Osteocyte (in vitro differentiated cells): ENCODE measurements around the gene LSM7. TPM values are rescaled to one million over a fixed set of nuclear protein-coding genes. Genes with fewer than 3 reads are reported as not detected.

Experiments
- DNase-seq: peaks from one replicate; pipeline ENCODE4 v3.0.0; 2021; ENCODE audit warnings: mixed read lengths; ENCODE audit not compliant: unreplicated experiment; ENCODE audit errors: extremely low spot score
- H3K27ac Mint-ChIP-seq: one replicate; pipeline ENCODE4 v1.8.0; 2021; ENCODE audit warnings: mild to moderate bottlenecking, mixed read lengths; ENCODE audit not compliant: unreplicated experiment
- H3K27me3 Mint-ChIP-seq: one replicate; pipeline ENCODE4 v1.8.0; 2021; ENCODE audit warnings: mixed read lengths; ENCODE audit not compliant: unreplicated experiment
- H3K36me3 Mint-ChIP-seq: one replicate; pipeline ENCODE4 v1.8.0; 2021; ENCODE audit warnings: mixed read lengths; ENCODE audit not compliant: unreplicated experiment
- H3K4me1 Mint-ChIP-seq: one replicate; pipeline ENCODE4 v1.8.0; 2021; ENCODE audit warnings: mixed read lengths; ENCODE audit not compliant: unreplicated experiment
- H3K4me3 Mint-ChIP-seq: one replicate; pipeline ENCODE4 v1.8.0; 2021; ENCODE audit warnings: mild to moderate bottlenecking, moderate library complexity, mixed read lengths; ENCODE audit not compliant: unreplicated experiment
- H3K9me3 Mint-ChIP-seq: one replicate; pipeline ENCODE4 v1.8.0; 2021; ENCODE audit warnings: mixed read lengths; ENCODE audit not compliant: unreplicated experiment
- CTCF ChIP-seq: fragments of 200-600 bp; sonication (generic); IDR thresholded peaks from 2 replicates; pipeline ENCODE4 v1.5.0; 2021; ENCODE audit warnings: antibody characterized with exemption, mild to moderate bottlenecking, moderate library complexity
- total RNA-seq: library from RNA; stranded (reverse); gene quantifications from 2 replicates; pipeline ENCODE4 v1.2.1, GENCODE V29; 2021

Gene LSM7
- total RNA-seq, 1 donor from 2014 or later = 77.8 TPM

GRCh38 chr19:2340496-2341243 lies 12.3 kb upstream of the LSM7 start:
- DNase-seq = no peak
- Mint-ChIP-seq H3K4me1 (peaks cover 6% of the 10 kb centered on the region), H3K36me3 (peaks cover 3% of the 10 kb centered on the region), H3K27ac (no peak overlapping the region), H3K27me3 (no peaks in the 10 kb centered on the region), H3K9me3 (no peaks in the 10 kb centered on the region), H3K4me3 (no peak overlapping the region)
- TF ChIP-seq CTCF = no peak

- Mint-ChIP-seq H3K36me3 (peaks cover 2% of the 10 kb centered on the region), H3K27ac (no peak overlapping the region), H3K9me3 (no peaks in the 10 kb centered on the region), H3K27me3 (no peaks in the 10 kb centered on the region), H3K4me1 (peaks cover 6% of the 10 kb centered on the region), H3K4me3 (no peak overlapping the region)
- DNase-seq = no peak
- TF ChIP-seq CTCF = no peak
Observed at GRCh38 chr19:2339644-2340310, 11.4 kb upstream of the LSM7 start.

GRCh38 chr19:2338751-2339643 lies 10.6 kb upstream of the LSM7 start:
- H3K4me3 Mint-ChIP-seq = no peak overlapping the region
- H3K9me3 Mint-ChIP-seq = no peaks in the 10 kb centered on the region
- TF ChIP-seq CTCF = no peak
- H3K36me3 Mint-ChIP-seq = no peaks in the 10 kb centered on the region
- H3K27me3 Mint-ChIP-seq = no peaks in the 10 kb centered on the region
- peaks cover 6% of the 10 kb centered on the region for H3K4me1 Mint-ChIP-seq
- no peak overlapping the region for H3K27ac Mint-ChIP-seq
- DNase-seq = no peak

GRCh38 chr19:2338055-2338615 lies 9.7 kb upstream of the LSM7 start:
- H3K4me3 Mint-ChIP-seq = no peak overlapping the region
- H3K27me3 Mint-ChIP-seq = no peaks in the 10 kb centered on the region
- H3K4me1 Mint-ChIP-seq = peaks cover 6% of the 10 kb centered on the region
- no peak for TF ChIP-seq CTCF
- H3K36me3 Mint-ChIP-seq = no peaks in the 10 kb centered on the region
- no peaks in the 10 kb centered on the region for H3K9me3 Mint-ChIP-seq
- no peak for DNase-seq
- H3K27ac Mint-ChIP-seq = no peak overlapping the region
